Left renal cortex interstitium (tissue), 4 donors: ENCODE results near the gene VWA7. TPM values are rescaled to one million over a fixed set of nuclear protein-coding genes. Genes with fewer than 3 reads are reported as not detected.
"Not testable (repeated sequence)": the region's sequence is repeated elsewhere in the genome, so short reads cannot be mapped to it uniquely, and the experiment has no call there.

ENCODE experiments used
- DNase-seq, 4 donors: peaks; one replicate each; pipeline ENCODE4 v3.0.0-alpha.2; 2013; ENCODE audit warnings: low read depth in 4 of 4, low spot score in 2 of 4, missing footprints in 1 of 4
- polyA plus RNA-seq, 4 donors: library from polyadenylated mRNA; unstranded; fragments of 120-200 nt; gene quantifications; one replicate each; pipeline ENCODE4 v1.2.1, GENCODE V29; 2013; ENCODE audit not compliant: insufficient read length in 4 of 4

Gene VWA7, protein sequence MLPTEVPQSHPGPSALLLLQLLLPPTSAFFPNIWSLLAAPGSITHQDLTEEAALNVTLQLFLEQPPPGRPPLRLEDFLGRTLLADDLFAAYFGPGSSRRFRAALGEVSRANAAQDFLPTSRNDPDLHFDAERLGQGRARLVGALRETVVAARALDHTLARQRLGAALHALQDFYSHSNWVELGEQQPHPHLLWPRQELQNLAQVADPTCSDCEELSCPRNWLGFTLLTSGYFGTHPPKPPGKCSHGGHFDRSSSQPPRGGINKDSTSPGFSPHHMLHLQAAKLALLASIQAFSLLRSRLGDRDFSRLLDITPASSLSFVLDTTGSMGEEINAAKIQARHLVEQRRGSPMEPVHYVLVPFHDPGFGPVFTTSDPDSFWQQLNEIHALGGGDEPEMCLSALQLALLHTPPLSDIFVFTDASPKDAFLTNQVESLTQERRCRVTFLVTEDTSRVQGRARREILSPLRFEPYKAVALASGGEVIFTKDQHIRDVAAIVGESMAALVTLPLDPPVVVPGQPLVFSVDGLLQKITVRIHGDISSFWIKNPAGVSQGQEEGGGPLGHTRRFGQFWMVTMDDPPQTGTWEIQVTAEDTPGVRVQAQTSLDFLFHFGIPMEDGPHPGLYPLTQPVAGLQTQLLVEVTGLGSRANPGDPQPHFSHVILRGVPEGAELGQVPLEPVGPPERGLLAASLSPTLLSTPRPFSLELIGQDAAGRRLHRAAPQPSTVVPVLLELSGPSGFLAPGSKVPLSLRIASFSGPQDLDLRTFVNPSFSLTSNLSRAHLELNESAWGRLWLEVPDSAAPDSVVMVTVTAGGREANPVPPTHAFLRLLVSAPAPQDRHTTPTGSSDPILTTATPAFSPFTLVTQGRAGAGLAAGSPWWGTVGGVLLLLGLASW
- polyA plus RNA-seq = 10 to 100 TPM in 2 of 4 donors, 1 to 10 TPM in 2; 8.1 to 10.7 (median 9.6) TPM

DNA sequence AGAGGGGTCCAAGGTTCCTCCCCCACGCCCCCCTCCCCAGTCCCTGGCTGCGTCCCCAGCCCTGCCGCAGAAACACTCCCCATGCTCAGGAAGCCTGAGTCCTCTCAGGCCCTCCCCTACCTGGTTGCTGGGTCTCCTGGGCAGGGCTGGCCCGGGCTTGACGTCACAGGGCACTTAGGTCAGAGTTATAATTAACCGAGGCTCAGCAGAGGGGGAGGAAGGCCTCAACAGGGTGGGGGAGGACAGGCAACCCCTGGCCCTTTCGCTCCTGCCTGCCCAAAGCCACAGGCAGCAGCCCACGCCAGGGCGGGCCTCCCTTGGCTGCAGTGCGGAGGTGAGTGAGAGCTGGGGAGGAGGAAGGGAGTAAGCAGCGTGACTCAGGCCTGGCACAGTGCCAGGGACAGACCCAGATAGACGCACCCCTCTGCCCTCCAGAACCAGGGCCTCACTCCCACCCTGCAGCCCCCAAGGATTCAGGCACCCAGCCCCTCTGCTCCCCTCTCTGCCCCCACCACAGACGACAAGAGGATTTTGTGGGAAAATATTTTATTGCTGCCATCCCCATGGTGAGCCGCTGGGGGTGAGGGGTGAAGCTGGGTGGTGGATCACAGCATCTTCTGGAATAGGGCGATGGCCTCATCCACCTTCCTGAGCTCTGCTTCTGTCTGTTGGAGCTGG is at the start of gene VWA7:
Gene VWA7, minus strand, starts transcription at position 340 of the 678 bp plus-strand sequence. CDS start 549 bp downstream, outside the sequence.
- peak in 2 of 4 donors; percentile 66 to 75 for DNase-seq

DNA sequence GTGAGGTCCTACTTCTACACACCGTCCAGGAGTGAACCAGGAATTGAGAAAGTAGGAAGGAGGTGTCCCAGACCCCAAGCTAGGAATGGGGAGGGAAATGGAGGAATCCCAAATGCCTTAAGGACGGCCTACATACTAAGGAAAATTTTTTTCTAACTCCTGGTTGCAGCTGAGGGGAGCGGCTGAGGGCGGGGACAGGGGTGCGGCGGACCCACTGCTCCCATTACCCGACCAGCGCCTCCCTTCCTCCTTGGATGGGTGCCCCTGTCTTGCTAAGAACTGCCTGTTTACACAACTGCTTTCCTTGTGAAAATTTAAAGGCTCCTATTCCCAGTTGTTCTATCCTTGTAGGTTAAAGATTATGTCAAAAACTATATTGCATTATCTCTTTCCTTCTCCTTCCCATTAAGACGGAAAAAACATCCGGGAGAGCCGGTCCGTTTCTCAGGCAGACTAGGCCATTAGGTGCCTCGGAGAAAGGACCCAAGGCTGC is 49.7 kb upstream of the VWA7 start:
- DNase-seq = no peak

DNA sequence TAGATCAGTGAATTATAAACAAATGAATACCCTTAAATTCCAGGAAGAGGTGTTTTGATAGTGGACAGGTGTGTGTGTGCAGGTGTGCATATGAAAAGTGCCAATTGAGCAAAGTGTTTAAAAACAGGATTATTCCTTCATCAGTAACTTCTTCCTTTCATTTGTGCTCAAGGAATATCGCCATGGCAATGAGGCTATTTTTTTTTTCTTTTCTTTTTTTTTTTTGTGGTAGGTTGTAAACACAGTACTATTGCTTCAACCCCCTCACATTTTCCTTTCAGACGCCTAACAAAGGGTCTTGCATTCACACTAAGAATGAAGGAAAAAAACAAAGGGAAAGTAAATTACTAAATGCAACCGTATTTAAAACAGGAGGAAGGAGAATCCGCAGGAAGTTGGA is 48.4 kb upstream of the VWA7 start:
- no peak for DNase-seq

DNA sequence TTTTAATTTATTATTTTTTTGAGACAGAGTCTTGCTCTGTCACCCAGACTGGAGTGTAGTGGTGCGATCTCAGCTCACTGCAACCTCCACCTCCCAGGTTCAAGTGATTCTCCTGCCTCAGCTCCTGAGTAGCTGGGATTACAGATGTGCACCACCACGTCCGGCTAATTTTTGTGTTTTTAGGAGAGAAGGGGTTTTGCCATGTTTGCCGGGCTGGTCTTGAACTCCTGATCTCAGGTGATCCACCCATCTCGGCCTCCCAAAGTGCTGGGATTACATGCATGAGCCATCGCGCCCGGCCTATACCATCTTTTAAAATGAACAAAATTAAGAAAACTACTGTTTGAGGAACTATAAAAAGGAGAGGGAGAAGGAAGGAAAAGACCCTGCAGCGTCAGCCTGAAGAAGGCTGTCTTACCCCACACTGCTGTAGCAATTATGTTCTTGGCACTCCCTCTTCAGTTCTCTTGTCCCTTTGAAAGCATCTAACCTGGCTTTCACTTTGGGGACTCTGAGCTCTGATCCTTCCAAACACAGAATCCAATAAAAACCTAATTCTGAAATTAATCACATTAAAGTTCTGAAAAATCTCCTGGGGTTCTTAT is 46.6 kb upstream of the VWA7 start:
- DNase-seq = not testable (repeated sequence)

DNA sequence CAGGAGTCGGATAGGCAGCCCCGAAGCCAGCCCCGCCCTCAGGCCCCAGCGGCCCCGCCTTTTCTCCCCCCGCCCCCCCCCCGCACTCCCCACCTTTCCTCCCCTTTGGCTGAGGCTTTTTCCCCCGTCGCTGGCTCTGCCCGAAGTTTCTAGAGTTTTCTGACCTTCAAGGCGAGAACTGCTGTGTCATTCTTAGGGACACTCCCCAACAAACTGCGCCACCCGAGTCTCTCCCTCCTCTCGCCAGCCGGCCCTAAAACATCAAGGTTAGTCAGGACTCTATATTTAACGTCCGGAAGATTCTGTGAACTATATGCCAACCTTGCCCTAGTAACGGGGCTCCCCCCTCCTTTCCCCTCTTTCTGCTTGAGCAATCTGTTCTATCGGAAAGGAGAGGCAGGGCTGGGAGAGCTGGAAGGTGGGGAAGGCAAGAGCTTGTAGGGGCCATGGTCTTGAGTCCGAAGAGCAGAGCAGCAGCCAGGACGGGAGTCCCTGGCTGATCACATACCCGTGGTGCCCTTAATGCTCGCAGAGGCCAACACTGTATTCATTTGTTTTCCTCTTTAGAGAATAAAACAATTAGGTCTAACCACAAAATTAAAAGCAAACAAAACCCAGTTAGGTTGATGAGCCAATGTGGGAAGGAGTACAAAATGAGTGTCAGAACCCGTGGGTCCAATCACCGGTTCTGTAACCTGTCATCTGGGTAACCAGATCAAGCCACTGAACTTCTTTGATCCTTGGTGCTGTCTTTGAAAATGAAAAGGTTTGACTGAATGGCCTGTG is 45.1 kb upstream of the VWA7 start:
- peak in 1 of 4 donors; percentile 51 for DNase-seq

DNA sequence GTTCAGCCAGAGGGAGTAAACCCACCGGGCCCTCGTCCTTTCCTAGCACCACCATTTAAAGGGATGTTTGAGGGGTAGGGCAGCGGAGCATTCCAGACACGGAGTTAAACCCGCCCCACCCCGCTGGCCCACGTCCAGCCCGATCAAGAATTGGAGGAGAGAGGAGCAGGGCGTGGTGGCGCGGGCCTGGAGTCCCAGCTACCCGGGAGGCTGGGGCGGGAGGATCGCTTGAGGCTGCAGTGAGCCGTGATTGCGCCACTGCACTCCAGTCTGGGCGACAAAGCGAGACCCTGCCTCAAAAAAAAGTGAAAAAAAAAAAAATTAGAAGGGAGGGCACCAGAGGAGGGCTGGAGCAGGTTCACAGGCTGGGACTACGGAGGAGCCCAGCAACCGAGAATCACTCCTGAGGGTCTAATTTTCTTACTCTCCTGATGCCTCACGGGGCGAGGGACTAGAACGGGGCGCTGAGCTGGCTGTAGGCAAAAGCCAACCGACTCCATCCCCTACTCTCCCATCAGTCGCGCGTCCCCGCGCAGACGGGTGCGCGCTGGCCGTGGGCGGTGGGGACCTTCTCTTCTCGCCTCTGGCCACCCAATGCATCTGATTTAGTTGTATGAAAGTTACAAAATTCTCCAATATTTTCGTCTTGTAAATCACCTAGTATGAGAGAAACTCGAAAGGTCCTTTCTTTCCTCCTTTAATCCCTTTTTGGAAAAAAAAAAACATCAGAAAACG is 44.3 kb upstream of the VWA7 start:
- peak in 1 of 4 donors; percentile 59 for DNase-seq

DNA sequence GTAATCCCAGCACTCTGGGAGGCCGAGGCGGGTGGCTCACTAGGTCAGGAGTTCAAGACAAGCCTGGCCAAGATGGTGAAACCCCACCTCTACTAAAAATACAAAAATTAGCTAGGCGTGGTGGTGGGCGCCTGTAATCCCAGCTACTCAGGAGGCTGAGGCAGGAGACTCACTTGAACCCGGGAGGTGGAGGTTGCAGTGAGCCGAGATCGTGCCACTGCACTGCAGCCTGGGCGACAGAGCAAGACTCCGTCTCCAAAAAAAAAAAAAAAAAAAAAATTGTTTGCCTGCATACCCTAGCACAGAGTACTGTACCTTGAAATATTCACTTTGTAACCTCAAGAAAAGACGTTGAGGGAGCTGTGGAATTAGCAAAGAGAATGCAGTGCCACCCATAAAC is 43.3 kb upstream of the VWA7 start:
- DNase-seq = not testable (repeated sequence)

DNA sequence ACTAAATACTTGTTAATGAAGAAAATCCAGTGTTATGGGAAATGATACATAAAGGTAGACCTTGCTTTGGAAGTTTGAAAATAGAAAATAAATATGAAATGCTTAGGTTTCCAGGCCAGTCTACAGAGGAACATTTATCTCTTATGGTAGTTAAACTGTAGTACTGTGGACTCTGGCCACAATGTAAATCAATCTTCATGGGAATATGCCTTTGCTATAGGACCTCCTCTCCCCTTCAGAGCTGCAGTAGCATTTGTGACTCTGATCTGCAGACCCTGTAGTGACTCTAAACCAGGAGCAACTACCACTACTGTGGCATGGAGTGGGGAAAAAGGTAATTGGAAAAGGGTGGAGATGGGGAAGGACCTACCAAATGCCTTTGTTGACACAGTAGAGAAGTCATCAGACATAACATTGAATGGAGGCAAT is 42.8 kb upstream of the VWA7 start:
- no peak for DNase-seq

DNA sequence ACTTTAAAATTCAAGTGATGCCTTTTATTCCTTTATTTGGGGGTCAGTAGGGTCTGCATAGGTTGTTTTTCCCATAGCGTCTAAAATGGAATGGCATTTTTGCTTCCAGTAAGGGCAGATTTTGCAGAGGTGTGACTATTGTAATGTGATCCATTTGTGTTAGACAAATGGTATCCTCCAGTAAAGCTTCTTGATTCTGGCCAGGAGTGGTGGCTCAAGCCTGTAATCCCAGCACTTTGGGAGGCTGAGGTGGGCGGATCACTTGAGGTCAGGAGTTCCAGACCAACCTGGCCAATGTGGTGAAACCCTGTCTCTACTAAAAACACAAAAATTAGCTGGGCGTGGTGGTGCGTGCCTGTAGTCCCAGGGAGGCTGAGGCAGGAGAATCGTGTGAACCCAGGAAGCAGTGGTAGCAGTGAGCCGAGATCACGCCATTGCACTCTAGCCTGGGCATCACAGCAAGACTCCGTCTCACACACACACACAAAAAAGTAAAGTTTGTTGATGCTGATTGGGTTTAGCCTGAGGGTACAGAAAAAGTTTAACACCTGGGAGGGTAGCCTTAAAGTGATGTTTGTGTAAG is 40.9 kb upstream of the VWA7 start:
- not testable (repeated sequence) for DNase-seq

DNA sequence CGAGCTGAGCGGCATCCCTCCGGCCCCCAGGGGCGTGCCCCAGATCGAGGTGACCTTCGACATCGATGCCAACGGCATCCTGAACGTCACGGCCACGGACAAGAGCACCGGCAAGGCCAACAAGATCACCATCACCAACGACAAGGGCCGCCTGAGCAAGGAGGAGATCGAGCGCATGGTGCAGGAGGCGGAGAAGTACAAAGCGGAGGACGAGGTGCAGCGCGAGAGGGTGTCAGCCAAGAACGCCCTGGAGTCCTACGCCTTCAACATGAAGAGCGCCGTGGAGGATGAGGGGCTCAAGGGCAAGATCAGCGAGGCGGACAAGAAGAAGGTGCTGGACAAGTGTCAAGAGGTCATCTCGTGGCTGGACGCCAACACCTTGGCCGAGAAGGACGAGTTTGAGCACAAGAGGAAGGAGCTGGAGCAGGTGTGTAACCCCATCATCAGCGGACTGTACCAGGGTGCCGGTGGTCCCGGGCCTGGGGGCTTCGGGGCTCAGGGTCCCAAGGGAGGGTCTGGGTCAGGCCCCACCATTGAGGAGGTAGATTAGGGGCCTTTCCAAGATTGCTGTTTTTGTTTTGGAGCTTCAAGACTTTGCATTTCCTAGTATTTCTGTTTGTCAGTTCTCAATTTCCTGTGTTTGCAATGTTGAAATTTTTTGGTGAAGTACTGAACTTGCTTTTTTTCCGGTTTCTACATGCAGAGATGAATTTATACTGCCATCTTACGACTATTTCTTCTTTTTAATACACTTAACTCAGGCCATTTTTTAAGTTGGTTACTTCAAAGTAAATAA is 40.2 kb upstream of the VWA7 start:
- not testable (repeated sequence) for DNase-seq

DNA sequence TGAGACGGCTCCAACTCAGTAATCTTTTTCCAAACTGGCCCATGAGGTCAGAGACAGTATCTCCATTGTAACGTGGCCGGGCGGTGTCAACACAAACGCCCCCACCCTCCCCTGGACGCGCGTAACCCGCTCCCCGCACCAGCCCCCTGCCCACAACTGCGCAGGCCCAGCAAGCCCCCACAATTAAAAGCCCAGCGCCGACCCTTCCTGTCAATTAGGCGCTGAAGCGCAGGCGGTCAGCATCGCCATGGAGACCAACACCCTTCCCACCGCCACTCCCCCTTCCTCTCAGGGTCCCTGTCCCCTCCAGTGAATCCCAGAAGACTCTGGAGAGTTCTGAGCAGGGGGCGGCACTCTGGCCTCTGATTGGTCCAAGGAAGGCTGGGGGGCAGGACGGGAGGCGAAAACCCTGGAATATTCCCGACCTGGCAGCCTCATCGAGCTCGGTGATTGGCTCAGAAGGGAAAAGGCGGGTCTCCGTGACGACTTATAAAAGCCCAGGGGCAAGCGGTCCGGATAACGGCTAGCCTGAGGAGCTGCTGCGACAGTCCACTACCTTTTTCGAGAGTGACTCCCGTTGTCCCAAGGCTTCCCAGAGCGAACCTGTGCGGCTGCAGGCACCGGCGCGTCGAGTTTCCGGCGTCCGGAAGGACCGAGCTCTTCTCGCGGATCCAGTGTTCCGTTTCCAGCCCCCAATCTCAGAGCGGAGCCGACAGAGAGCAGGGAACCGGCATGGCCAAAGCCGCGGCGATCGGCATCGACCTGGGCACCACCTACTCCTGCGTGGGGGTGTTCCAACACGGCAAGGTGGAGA is 38.1 kb upstream of the VWA7 start, which contains the start of the genes HSPA1A and HSPA1L:
Gene HSPA1A, plus strand, starts transcription at position 519 of the 814 bp plus-strand sequence. Its CDS starts 214 bp downstream, at position 733.
Gene HSPA1L, minus strand, starts transcription at position 259 of the 814 bp plus-strand sequence. CDS start 3,311 bp downstream, outside the sequence.
- DNase-seq = peak; percentile 90 to 98 (median 94)

DNA sequence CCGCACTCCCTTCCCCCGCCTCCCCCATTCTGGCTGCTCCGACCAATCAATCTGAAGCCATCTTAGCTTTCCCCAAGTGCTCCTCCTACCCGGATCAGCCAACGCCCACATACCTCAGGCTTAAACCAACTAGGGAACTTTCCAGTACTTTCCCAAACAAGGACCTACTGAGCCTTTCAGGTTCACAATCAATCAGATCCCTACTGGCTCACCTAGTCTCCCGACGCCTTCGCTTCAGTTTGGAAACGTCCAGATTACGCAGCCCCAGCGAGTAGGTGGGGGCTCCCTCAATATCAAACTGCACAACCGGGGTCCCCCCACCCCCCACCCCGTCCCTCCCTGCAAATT is 37.5 kb upstream of the VWA7 start:
- peak; percentile 81 to 94 (median 93) for DNase-seq

DNA sequence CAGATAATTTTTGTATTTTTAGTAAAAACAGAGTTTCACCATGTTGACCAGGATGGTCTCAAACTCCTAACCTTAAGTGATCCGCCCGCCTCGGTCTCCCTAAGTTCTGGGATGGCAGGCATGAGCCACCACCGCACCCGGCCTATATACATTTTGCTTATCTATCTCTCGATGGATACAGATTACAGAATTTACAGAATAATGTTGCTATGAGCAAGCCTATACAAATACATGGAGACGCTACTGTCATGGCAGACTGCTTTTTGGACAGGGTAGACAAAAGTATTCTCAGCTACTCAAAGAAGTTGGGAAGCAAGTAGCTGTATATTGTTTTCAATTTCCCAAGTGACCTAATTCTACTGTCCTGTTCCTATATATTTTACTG is 36.3 kb upstream of the VWA7 start:
- no peak for DNase-seq

DNA sequence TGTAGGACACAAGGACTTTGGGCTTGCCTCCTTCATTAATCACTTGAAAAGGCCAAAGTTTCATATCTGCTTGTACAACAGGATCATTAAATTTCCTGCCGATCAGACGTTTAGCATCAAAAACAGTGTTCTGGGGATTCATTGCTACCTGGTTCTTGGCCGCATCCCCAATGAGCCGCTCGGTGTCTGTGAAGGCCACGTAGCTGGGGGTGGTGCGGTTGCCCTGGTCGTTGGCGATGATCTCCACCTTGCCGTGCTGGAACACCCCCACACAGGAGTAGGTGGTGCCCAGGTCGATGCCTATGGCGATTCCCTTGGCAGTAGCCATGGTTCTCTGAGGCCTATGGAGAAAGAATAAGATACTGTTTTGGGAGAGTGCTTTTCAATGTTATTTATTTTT is 34.5 kb upstream of the VWA7 start:
- DNase-seq = no peak

DNA sequence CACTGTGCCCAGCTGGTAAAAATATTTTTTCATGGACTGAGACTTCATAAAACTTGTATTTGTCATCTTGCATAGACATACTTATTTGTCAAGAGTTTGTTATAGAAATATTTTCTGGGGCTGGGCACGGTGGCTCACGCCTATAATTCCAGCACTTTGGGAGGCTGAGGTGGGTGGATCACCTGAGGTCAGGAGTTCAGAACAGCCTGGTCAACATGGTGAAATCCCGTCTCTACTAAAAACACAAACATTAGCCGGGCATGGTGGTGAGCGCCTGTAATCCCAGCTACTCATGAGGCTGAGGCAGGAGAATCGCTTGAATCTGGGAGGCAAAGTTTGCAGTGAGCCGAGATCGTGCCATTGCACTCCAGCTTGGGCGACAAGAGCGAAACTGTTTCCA is 31.5 kb upstream of the VWA7 start:
- DNase-seq = not testable (repeated sequence)

DNA sequence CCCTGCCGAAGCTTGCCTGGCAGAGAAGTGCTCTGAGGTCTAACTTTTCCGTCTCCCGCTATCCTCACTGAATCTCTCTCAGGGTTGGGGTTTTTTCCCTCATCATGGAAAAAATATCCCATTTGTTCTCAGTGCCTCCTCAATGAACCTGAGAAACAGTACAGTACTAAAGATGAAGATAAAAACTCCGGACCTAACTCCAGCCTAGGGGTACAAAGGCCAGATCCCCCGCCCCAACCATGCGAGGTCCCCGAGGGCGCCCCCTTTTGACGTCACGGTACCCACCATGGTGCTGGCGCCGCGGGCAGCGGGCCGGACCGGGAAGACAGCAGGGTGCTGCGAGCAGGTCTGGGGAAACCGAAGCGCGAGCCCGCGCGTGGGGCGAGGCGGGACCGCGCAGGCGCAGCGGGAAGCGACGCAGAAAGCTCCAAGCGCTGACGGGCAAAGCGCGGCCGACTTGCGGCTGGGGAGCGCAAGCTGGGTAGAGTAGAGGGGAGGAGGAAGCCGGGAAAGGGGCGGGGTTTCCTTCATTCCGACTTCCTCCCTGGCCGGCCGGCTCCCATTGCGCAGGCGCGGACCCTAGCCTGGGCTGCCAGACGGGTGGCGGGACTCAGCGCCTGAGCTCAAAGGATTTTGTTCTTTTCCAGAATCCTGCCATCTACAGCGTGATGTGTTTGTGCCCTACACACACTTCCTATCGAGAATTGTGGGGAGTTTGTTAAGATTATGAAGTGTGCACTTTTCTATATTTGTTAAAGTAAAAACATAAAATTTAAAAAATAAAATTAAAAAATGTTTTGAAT is 29.5 kb upstream of the VWA7 start, which contains the start of gene LSM2:
Gene LSM2, minus strand, starts transcription at position 497 of the 803 bp plus-strand sequence. Its CDS starts 209 bp downstream, at position 288.
- peak in 3 of 4 donors; percentile 93 to 96 (median 93) for DNase-seq
